PC-3 (cell line): ENCODE measurements around the gene ILK. TPM values are rescaled to one million over a fixed set of nuclear protein-coding genes. Genes with fewer than 3 reads are reported as not detected.

Experiments used
- ATAC-seq: fragments of 200-7000 bp; cut with Tn5 transposase; 2 replicates; pipeline ENCODE4 v1.9.1; 2020; ENCODE audit warnings: mild to moderate bottlenecking, moderate library complexity
- BruUV-seq: library from RNA; stranded (reverse); fragments of 400-500 nt; replicated peaks from 2 replicates; lab custom pipeline; 2021; lab: Mats Ljungman, UMichigan
- CTCF ChIA-PET: fragments of 300-600 bp; sonication (Branson Sonifier 250); formaldehyde crosslinking; loops from one replicate; lab custom pipeline; 2022; ENCODE audit warnings: antibody characterized with exemption; lab: Charles Lee
- POLR2A ChIA-PET: fragments of 300-600 bp; sonication (Branson Sonifier 250); formaldehyde crosslinking; loops from one replicate; lab custom pipeline; 2022; ENCODE audit warnings: antibody characterized with exemption; ENCODE audit not compliant: unreplicated experiment; lab: Charles Lee
- DNase-seq: peaks from one replicate; pipeline ENCODE4 v3.0.0-alpha.2; 2015
- H2AFZ ChIP-seq: fragments of 300-600 bp; sonication (generic); 2 replicates; pipeline ENCODE4 v1.6.0; 2016; ENCODE audit warnings: antibody characterized with exemption, low read length
- H3F3A ChIP-seq: fragments of 300-600 bp; sonication (generic); one replicate; pipeline ENCODE4 v1.6.0; 2017; ENCODE audit warnings: antibody characterized with exemption, low read length, control low read depth, mild to moderate bottlenecking; ENCODE audit not compliant: unreplicated experiment
- H3K27ac ChIP-seq: fragments of 300-600 bp; sonication (generic); 2 replicates; pipeline ENCODE4 v1.5.1; 2016; ENCODE audit warnings: mild to moderate bottlenecking, low read length
- H3K27me3 ChIP-seq: fragments of 300-600 bp; sonication (generic); 2 replicates; pipeline ENCODE4 v1.6.1; 2016; ENCODE audit warnings: low read length, mixed read lengths
- H3K36me3 ChIP-seq: fragments of 300-600 bp; sonication (generic); 2 replicates; pipeline ENCODE4 v1.6.1; 2016; ENCODE audit warnings: low read depth, mixed run types, low read length, mixed read lengths
- H3K4me1 ChIP-seq: fragments of 300-600 bp; sonication (generic); 2 replicates; pipeline ENCODE4 v1.5.1; 2016; ENCODE audit warnings: low read length; ENCODE audit not compliant: insufficient read depth
- H3K4me2 ChIP-seq: fragments of 300-600 bp; sonication (generic); 2 replicates; pipeline ENCODE4 v1.6.0; 2016; ENCODE audit warnings: low read length
- H3K4me3 ChIP-seq: fragments of 300-600 bp; sonication (generic); 2 replicates; pipeline ENCODE4 v1.5.1; 2016; ENCODE audit warnings: mild to moderate bottlenecking, low read length, mixed read lengths
- H3K79me2 ChIP-seq: fragments of 300-600 bp; sonication (generic); 2 replicates; pipeline ENCODE4 v1.6.1; 2017; ENCODE audit warnings: low read length, mixed read lengths
- H3K9ac ChIP-seq: fragments of 300-600 bp; sonication (generic); 2 replicates; pipeline ENCODE4 v1.6.0; 2016; ENCODE audit warnings: mild to moderate bottlenecking, low read length
- H3K9me2 ChIP-seq: fragments of 300-600 bp; sonication (generic); replicated peaks from 2 replicates; pipeline ENCODE4 v1.6.1; 2016; ENCODE audit warnings: mixed run types, low read length, mixed read lengths
- H3K9me3 ChIP-seq: fragments of 300-600 bp; sonication (generic); 2 replicates; pipeline ENCODE4 v1.6.1; 2016; ENCODE audit warnings: low read length, mixed read lengths
- H4K20me1 ChIP-seq: fragments of 300-600 bp; sonication (generic); 2 replicates; pipeline ENCODE4 v1.6.1; 2016; ENCODE audit warnings: low read length, mixed read lengths
- CTCF ChIP-seq: fragments of 300-600 bp; sonication (generic); conservative IDR thresholded peaks from 2 replicates; pipeline ENCODE4 v1.5.1; 2017; ENCODE audit warnings: antibody characterized with exemption, low read depth, mild to moderate bottlenecking, low read length
- EZH2 ChIP-seq: fragments of 300-600 bp; sonication (generic); IDR thresholded peaks from one replicate; pipeline ENCODE4 v1.6.1; 2017; ENCODE audit warnings: antibody characterized with exemption, mild to moderate bottlenecking, low read length; ENCODE audit not compliant: unreplicated experiment
- EZH2phosphoT487 ChIP-seq: fragments of 300-600 bp; sonication (generic); IDR thresholded peaks from 2 replicates; pipeline ENCODE4 v1.6.1; 2018; ENCODE audit warnings: mild to moderate bottlenecking, antibody characterized with exemption, low read length, borderline replicate concordance
- intact Hi-C: fragments of 100-400 bp; cut with micrococcal nuclease; formaldehyde crosslinking; loops from 2 replicates; pipeline ENCODE4 v1.9.0; 2023
- total RNA-seq: library from RNA; depleted of rRNA; stranded (reverse); fragments of >200 nt; gene quantifications from 2 replicates; pipeline ENCODE4 v1.2.3, GENCODE V29; 2014

The ILK gene
- total RNA-seq, 1 experiment from 2014 or later = 73.9 TPM

DNA sequence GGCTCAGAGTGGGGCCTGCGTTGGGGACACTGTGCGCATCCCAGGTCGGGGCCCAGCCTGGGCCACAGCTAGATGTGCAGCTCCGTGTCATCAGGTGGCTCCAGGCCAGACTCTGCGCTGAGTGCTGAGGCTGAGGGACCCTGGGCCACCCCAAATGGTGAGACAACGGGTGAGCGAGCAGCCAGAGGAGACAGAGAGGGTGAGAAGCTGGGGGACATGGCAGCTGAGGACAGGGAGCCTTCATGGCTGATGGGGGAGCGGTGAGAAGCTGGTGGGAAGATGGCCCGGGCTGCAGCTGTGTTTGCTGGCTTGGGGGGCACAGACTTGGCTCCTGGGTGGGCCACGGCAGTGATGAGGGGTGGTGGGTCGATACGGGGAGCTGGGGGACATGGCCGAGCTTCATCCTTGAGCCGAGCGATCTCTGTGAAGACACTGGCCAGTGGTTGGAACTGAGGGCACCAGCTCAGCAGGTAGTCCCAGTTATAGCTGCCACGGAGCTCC is 18.2 kb downstream of the ILK start:
- intact Hi-C loops = no loop called here
- no peaks in the 10 kb centered on the region for H3K9me2 ChIP-seq
- no peaks in the 10 kb centered on the region for H4K20me1 ChIP-seq
- H3K4me2 ChIP-seq = no peak overlapping the region
- DNase-seq (no peak), ATAC-seq (no peak)
- peaks cover 3% of the 10 kb centered on the region; the same call in 1 of the 2 replicates for H3K79me2 ChIP-seq
- no peaks in the 10 kb centered on the region for H3K36me3 ChIP-seq
- H3K9me3 ChIP-seq = no peaks in the 10 kb centered on the region
- TF ChIP-seq CTCF (no peak), EZH2 (no peak), EZH2phosphoT487 (no peak)
- no peak overlapping the region for H3K4me3 ChIP-seq
- no peaks in the 10 kb centered on the region for H3K27me3 ChIP-seq
- H2AFZ ChIP-seq = no peak overlapping the region
- H3K9ac ChIP-seq = no peak overlapping the region
- H3K27ac ChIP-seq = no peak overlapping the region
- ChIA-PET POLR2A (no interaction called here), CTCF (interaction anchor here (0.6 kb wide), 1 partner anchor 324 kb away, joined by 8 read pairs; no protein-coding TSS in a partner anchor)
- peaks cover 14% of the 10 kb centered on the region for H3K4me1 ChIP-seq
- no peaks in the 10 kb centered on the region for H3F3A ChIP-seq
- no TSS peak for BruUV-seq

GRCh38 chr11:6622261-6623171 is 18.9 kb downstream of the ILK start:
- Histone ChIP-seq H3F3A (no peaks in the 10 kb centered on the region), H3K4me1 (peaks cover 13% of the 10 kb centered on the region), H3K9me2 (no peaks in the 10 kb centered on the region), H3K79me2 (peaks cover 3% of the 10 kb centered on the region; the same call in 1 of the 2 replicates), H3K27me3 (no peaks in the 10 kb centered on the region), H3K4me2 (no peak overlapping the region), H3K27ac (no peak overlapping the region), H3K9me3 (no peaks in the 10 kb centered on the region), H2AFZ (no peak overlapping the region), H3K4me3 (no peak overlapping the region), H3K9ac (no peak overlapping the region), H3K36me3 (no peaks in the 10 kb centered on the region), H4K20me1 (no peaks in the 10 kb centered on the region)
- intact Hi-C loops = no loop called here
- TF ChIP-seq EZH2 (no peak), EZH2phosphoT487 (no peak), CTCF (no peak)
- POLR2A ChIA-PET = no interaction called here
- CTCF ChIA-PET = interaction anchor here (0.6 kb wide), 1 partner anchor 324 kb away, joined by 8 read pairs; no protein-coding TSS in a partner anchor
- ATAC-seq = no peak
- BruUV-seq = no TSS peak
- no peak for DNase-seq
